CD4-positive, CD25-positive, alpha-beta regulatory T cell (primary cell): ENCODE measurements around the gene CPVL. TPM values are rescaled to one million over a fixed set of nuclear protein-coding genes. Genes with fewer than 3 reads are reported as not detected.
A peak's percentile ranks its signal among the peaks of the same experiment; 100 is the strongest.

Source experiments
- ATAC-seq, 2 donors: fragments of 150-1000 bp; cut with Tn5 transposase; one replicate each; pipeline ENCODE4 v1.10.0; 2021; ENCODE audit warnings: low read depth in 2 of 2, moderate number of reproducible peaks in 2 of 2, moderate library complexity in 1 of 2
- DNase-seq, 3 donors: peaks; one replicate each; pipeline versions ENCODE4 v3.0.0 to v3.0.0-alpha.2; 2012 to 2022; ENCODE audit warnings: mixed read lengths in 1 of 3
- H3K27ac ChIP-seq: one replicate; pipeline ENCODE4 v1.7.0; 2013; ENCODE audit warnings: mild to moderate bottlenecking, low read length; ENCODE audit not compliant: insufficient read depth, poor library complexity, severe bottlenecking
- H3K27me3 ChIP-seq: one replicate; pipeline ENCODE4 v1.7.0; 2013; ENCODE audit warnings: low read length; ENCODE audit not compliant: control insufficient read depth, insufficient read depth
- H3K36me3 ChIP-seq: one replicate; pipeline ENCODE4 v1.7.0; 2013; ENCODE audit warnings: mild to moderate bottlenecking, low read length, moderate library complexity; ENCODE audit not compliant: control insufficient read depth, insufficient read depth
- H3K4me1 ChIP-seq: 2 replicates; pipeline ENCODE4 v1.7.0; 2013; ENCODE audit warnings: mild to moderate bottlenecking, low read length; ENCODE audit not compliant: insufficient read depth, control insufficient read depth, poor library complexity, severe bottlenecking
- H3K4me3 ChIP-seq: one replicate; pipeline ENCODE4 v1.7.0; 2013; ENCODE audit warnings: low read depth, mild to moderate bottlenecking, low read length, moderate library complexity
- H3K9me3 ChIP-seq, 2 experiments: 1 replicate in 1 of 2; 2 replicates in 1 of 2; pipeline ENCODE4 v1.7.0; 2013; ENCODE audit warnings: low read length in 2 of 2, mild to moderate bottlenecking in 1 of 2, moderate library complexity in 1 of 2; ENCODE audit not compliant: control insufficient read depth in 2 of 2
- H3K27ac Mint-ChIP-seq, 3 donors: one replicate each; pipeline ENCODE4 v1.8.0; 2020 to 2022; ENCODE audit warnings: mild to moderate bottlenecking in 3 of 3, mixed read lengths in 3 of 3, moderate library complexity in 2 of 3
- H3K27me3 Mint-ChIP-seq: one replicate; pipeline ENCODE4 v1.8.0; 2022; ENCODE audit warnings: mild to moderate bottlenecking, mixed read lengths
- H3K36me3 Mint-ChIP-seq: one replicate; pipeline ENCODE4 v1.8.0; 2020; ENCODE audit warnings: mixed read lengths
- H3K4me1 Mint-ChIP-seq, 4 donors: one replicate each; pipeline ENCODE4 v1.8.0; 2020 to 2022; ENCODE audit warnings: mixed read lengths in 4 of 4, mild to moderate bottlenecking in 1 of 4
- H3K4me3 Mint-ChIP-seq, 4 donors: one replicate each; pipeline ENCODE4 v1.8.0; 2020 to 2022; ENCODE audit warnings: mild to moderate bottlenecking in 4 of 4, mixed read lengths in 4 of 4, moderate library complexity in 3 of 4
- H3K9me3 Mint-ChIP-seq, 7 donors: one replicate each; pipeline ENCODE4 v1.8.0; 2020 to 2022; ENCODE audit warnings: mixed read lengths in 7 of 7, mild to moderate bottlenecking in 3 of 7, moderate library complexity in 2 of 7
- polyA plus RNA-seq, 4 donors: library from polyadenylated mRNA; unstranded; fragments of 300-500 nt; fragmentation: Illumina TruSeq; gene quantifications; one replicate each; pipeline ENCODE4 v1.2.3, GENCODE V29; 2021
- total RNA-seq: library from RNA; stranded (reverse); gene quantifications from one replicate; pipeline ENCODE4 v1.2.3, GENCODE V29; 2022

CPVL gene
- total and polyA plus RNA-seq, 5 donors from 2014 or later: 0.15 to 1.3 (median 0.77) TPM; not detected in 1

DNA sequence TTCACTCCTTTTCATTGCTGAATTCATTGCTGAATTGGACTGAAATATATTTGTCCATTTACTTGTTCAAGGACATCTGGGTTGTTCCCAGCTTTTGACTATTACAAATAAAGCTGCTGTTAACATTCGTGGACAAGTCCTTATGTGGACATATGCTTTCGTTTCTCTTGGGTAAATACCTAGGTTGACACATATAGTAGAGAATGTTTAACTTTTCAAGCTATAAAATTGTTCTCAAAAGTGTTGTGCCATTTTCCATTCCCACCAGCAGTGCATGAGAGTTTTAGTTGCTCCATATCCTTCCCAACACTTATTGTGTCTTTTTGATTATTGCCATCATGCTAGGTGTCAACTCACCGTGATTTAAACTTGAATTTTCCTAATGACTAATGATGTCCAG is 17.5 kb upstream of the CPVL start:
- Histone ChIP-seq H3K4me1 (no peaks in the 10 kb centered on the region), H3K36me3 (no peaks in the 10 kb centered on the region), H3K27ac (no peak overlapping the region), H3K27me3 (no peaks in the 10 kb centered on the region), H3K4me3 (no peak overlapping the region), H3K9me3 (no peaks in the 10 kb centered on the region)
- Mint-ChIP-seq H3K4me3 (no peak overlapping the region), H3K4me1 (no peaks in the 10 kb centered on the region), H3K36me3 (no peaks in the 10 kb centered on the region), H3K27me3 (peaks cover 6% of the 10 kb centered on the region), H3K9me3 (peaks cover 0 to 7% (median 2%) of the 10 kb centered on the region in 7 donors), H3K27ac (no peak overlapping the region)
- DNase-seq (no peak), ATAC-seq (no peak)

DNA sequence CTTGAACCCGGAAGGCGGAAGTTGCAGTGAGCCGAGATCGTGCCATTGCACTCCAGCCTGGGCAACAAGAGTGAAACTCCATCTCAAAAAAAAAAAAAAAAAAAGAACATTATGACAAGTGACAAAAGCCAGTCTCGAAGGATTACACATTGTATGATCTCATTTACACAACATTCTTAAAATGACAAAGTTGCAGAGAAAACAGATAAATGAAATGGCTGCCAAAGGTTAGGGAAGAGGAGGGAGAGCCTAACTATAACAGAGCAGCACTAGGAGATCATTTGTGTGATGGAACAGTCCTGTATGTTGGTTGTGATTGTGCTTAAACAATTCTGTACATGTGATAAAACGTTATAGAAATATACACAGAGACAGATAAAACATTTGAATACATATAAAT is 16.2 kb upstream of the CPVL start:
- no peaks in the 10 kb centered on the region for H3K36me3 ChIP-seq
- DNase-seq (no peak), ATAC-seq (no peak)
- H3K36me3 Mint-ChIP-seq: no peaks in the 10 kb centered on the region
- H3K27ac Mint-ChIP-seq: no peak overlapping the region
- H3K27me3 Mint-ChIP-seq: peaks cover 10% of the 10 kb centered on the region
- no peak overlapping the region for H3K4me3 ChIP-seq
- H3K4me3 Mint-ChIP-seq: no peak overlapping the region
- no peaks in the 10 kb centered on the region for H3K4me1 Mint-ChIP-seq
- no peaks in the 10 kb centered on the region for H3K27me3 ChIP-seq
- no peak overlapping the region for H3K27ac ChIP-seq
- H3K9me3 ChIP-seq: no peaks in the 10 kb centered on the region
- no peaks in the 10 kb centered on the region for H3K4me1 ChIP-seq
- peaks cover 0 to 7% (median 2%) of the 10 kb centered on the region in 7 donors for H3K9me3 Mint-ChIP-seq

DNA sequence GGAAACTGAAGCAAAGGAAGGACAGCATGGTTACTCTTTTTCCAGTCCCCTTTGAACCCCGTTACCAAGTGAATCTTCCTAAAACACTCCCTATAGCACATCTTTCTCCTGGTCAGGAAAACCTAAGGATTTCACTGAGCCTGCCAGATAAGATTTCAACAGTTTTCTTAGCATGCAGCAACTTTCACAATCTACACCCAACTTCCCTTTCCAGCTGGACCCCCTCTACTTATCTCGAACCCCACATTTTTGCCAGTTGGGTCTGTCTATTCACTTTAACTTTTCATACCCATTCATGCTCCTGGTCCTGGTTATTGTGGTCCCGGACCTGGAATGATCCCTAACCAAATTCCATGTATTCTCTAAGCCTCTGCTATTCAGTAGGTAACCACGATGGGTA is 14.9 kb upstream of the CPVL start:
- H3K9me3 Mint-ChIP-seq: peaks cover 0 to 4% (median 2%) of the 10 kb centered on the region in 7 donors
- H3K36me3 Mint-ChIP-seq: no peaks in the 10 kb centered on the region
- no peaks in the 10 kb centered on the region for H3K4me1 ChIP-seq
- ATAC-seq (no peak), DNase-seq (no peak)
- H3K27me3 Mint-ChIP-seq: peaks cover 10% of the 10 kb centered on the region
- no peaks in the 10 kb centered on the region for H3K36me3 ChIP-seq
- no peak overlapping the region for H3K27ac Mint-ChIP-seq
- no peaks in the 10 kb centered on the region for H3K27me3 ChIP-seq
- no peak overlapping the region for H3K4me3 Mint-ChIP-seq
- no peak overlapping the region for H3K4me3 ChIP-seq
- no peak overlapping the region for H3K27ac ChIP-seq
- H3K4me1 Mint-ChIP-seq: peaks cover 0 to 5% (median 0%) of the 10 kb centered on the region in 4 donors
- no peaks in the 10 kb centered on the region for H3K9me3 ChIP-seq

DNA sequence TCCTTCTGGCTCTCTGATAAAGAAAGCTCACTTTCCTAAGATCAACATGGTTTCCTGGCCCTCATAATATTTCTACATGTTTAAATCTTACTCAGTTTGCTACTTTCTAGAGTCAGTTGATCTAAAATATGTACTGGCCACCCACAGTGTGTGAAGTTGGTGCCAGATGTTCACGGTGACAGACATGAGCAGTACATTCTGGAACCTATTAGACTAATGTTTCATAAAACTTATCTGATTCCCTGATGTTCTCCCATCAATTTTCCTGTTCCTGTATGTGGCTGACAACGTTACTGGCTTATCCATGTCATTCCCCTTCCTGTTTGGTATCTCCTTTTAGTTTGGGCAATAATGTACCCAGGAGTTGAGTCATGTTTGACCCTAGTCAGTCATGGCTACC is 13.7 kb upstream of the CPVL start:
- DNase-seq: no peak

GRCh38 chr7:29158795-29159423 is 12.6 kb upstream of the CPVL start:
- Mint-ChIP-seq H3K9me3 (peaks cover 0 to 3% (median 2%) of the 10 kb centered on the region in 7 donors), H3K36me3 (no peaks in the 10 kb centered on the region), H3K27ac (no peak overlapping the region), H3K4me1 (peaks cover 0 to 5% (median 0%) of the 10 kb centered on the region in 4 donors), H3K4me3 (no peak overlapping the region), H3K27me3 (peaks cover 10% of the 10 kb centered on the region)
- ATAC-seq (no peak), DNase-seq (no peak)
- Histone ChIP-seq H3K9me3 (no peaks in the 10 kb centered on the region), H3K36me3 (no peaks in the 10 kb centered on the region), H3K4me3 (no peak overlapping the region), H3K27me3 (no peaks in the 10 kb centered on the region), H3K27ac (no peak overlapping the region), H3K4me1 (no peaks in the 10 kb centered on the region)

More for the DNA sequence above, 13.7 kb upstream of the CPVL start:
- Mint-ChIP-seq H3K27ac (no peak overlapping the region), H3K4me1 (peaks cover 0 to 5% (median 0%) of the 10 kb centered on the region in 4 donors), H3K4me3 (no peak overlapping the region), H3K36me3 (no peaks in the 10 kb centered on the region), H3K27me3 (peaks cover 10% of the 10 kb centered on the region), H3K9me3 (peaks cover 0 to 3% (median 2%) of the 10 kb centered on the region in 7 donors)
- no peak overlapping the region for H3K4me3 ChIP-seq
- H3K4me1 ChIP-seq: no peaks in the 10 kb centered on the region
- no peaks in the 10 kb centered on the region for H3K27me3 ChIP-seq
- H3K27ac ChIP-seq: no peak overlapping the region
- ATAC-seq: no peak
- H3K9me3 ChIP-seq: no peaks in the 10 kb centered on the region
- H3K36me3 ChIP-seq: no peaks in the 10 kb centered on the region

GRCh38 chr7:29156907-29157452 is 10.6 kb upstream of the CPVL start:
- H3K9me3 Mint-ChIP-seq: peaks cover 0 to 3% (median 0%) of the 10 kb centered on the region in 7 donors
- Histone ChIP-seq H3K4me1 (no peaks in the 10 kb centered on the region), H3K27me3 (no peaks in the 10 kb centered on the region), H3K9me3 (no peaks in the 10 kb centered on the region), H3K27ac (no peak overlapping the region), H3K36me3 (no peaks in the 10 kb centered on the region), H3K4me3 (no peak overlapping the region)
- H3K4me1 Mint-ChIP-seq: peaks cover 0 to 5% (median 0%) of the 10 kb centered on the region in 4 donors
- H3K4me3 Mint-ChIP-seq: no peak overlapping the region
- DNase-seq (peak in 1 of 3 donors; percentile 17), ATAC-seq (no peak)
- H3K27me3 Mint-ChIP-seq: peaks cover 10% of the 10 kb centered on the region
- no peaks in the 10 kb centered on the region for H3K36me3 Mint-ChIP-seq
- no peak overlapping the region for H3K27ac Mint-ChIP-seq

DNA sequence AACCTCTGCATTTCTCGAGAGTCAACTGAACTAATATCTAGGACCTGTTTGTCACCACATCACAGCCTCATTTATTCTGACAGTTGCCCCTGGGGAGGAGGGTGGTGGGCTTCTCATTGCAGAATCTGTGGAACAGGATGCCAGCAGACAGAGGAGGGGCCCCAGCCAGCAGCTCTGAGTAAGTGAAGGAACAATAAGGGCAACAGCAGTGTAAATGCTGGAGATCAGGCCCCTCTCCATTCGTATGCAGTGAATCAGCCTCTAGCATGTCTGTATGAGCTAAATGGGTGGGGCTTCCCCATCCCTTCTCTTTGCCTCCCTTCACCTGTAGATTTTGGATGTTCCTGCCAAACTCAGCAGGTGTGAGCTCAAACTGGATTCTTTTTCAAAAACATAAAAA is 7.7 kb upstream of the CPVL start:
- no peak overlapping the region for H3K27ac ChIP-seq
- no peak for DNase-seq
- ATAC-seq: no peak
- H3K4me1 ChIP-seq: no peaks in the 10 kb centered on the region
- H3K27ac Mint-ChIP-seq: no peak overlapping the region
- no peak overlapping the region for H3K4me3 ChIP-seq
- no peaks in the 10 kb centered on the region for H3K9me3 ChIP-seq
- no peaks in the 10 kb centered on the region for H3K36me3 ChIP-seq
- no peaks in the 10 kb centered on the region for H3K27me3 ChIP-seq
- H3K4me3 Mint-ChIP-seq: no peak overlapping the region
- peaks cover 0 to 5% (median 0%) of the 10 kb centered on the region in 4 donors for H3K4me1 Mint-ChIP-seq
- peaks cover 8% of the 10 kb centered on the region for H3K27me3 Mint-ChIP-seq
- peaks cover 0 to 3% (median 0%) of the 10 kb centered on the region in 7 donors for H3K9me3 Mint-ChIP-seq
- no peaks in the 10 kb centered on the region for H3K36me3 Mint-ChIP-seq

GRCh38 chr7:29150856-29151255 is 4.5 kb upstream of the CPVL start:
- Histone ChIP-seq H3K27me3 (no peaks in the 10 kb centered on the region), H3K36me3 (no peaks in the 10 kb centered on the region), H3K27ac (no peak overlapping the region), H3K4me3 (no peak overlapping the region), H3K9me3 (no peaks in the 10 kb centered on the region), H3K4me1 (no peaks in the 10 kb centered on the region)
- H3K4me1 Mint-ChIP-seq: no peaks in the 10 kb centered on the region
- DNase-seq (no peak), ATAC-seq (no peak)
- peaks cover 0 to 1% (median 0%) of the 10 kb centered on the region in 7 donors for H3K9me3 Mint-ChIP-seq
- H3K27me3 Mint-ChIP-seq: peaks cover 6% of the 10 kb centered on the region
- H3K36me3 Mint-ChIP-seq: no peaks in the 10 kb centered on the region
- no peak overlapping the region for H3K27ac Mint-ChIP-seq
- H3K4me3 Mint-ChIP-seq: no peak overlapping the region
